ENCODE data around the gene KCND2. TPM values are rescaled to one million over a fixed set of nuclear protein-coding genes. Genes with fewer than 3 reads are reported as not detected.

The KCND2 gene
- total and polyA plus RNA-seq, 2 of the 8 experiments (the other 6 are each of a cell fraction or from before 2014, with no cell fraction given), result 4.6 to 7.7 TPM

DNA sequence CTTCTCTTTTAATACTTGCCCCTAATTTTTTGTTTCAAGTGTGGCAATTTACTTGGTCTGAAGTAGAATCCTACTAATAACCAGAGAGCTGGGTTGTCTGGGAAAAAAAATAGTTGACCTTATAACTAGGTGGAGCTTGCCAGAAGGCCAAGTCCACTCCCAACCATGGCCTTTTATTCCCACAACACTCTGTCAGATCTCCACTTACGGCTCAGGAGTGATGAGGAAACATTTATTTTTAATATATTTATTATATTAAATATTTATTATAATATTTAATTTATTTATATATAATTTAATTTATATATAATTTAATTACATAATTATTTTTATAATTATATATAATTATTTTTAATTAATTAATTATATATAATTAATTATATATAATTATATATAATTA is 526.2 kb downstream of the KCND2 start (continued):
- no peak for TF ChIP-seq JUN (IDR thresholded peaks at IDR 0.05; ENCODE audit: low read depth, low read length)
- TF ChIP-seq SUZ12 (IDR thresholded peaks at IDR 0.05; ENCODE audit: low read length), result no peak
- TF ChIP-seq ASH2L (IDR thresholded peaks at IDR 0.05; ENCODE audit: low read length), result no peak
- TF ChIP-seq, protein P1, sequence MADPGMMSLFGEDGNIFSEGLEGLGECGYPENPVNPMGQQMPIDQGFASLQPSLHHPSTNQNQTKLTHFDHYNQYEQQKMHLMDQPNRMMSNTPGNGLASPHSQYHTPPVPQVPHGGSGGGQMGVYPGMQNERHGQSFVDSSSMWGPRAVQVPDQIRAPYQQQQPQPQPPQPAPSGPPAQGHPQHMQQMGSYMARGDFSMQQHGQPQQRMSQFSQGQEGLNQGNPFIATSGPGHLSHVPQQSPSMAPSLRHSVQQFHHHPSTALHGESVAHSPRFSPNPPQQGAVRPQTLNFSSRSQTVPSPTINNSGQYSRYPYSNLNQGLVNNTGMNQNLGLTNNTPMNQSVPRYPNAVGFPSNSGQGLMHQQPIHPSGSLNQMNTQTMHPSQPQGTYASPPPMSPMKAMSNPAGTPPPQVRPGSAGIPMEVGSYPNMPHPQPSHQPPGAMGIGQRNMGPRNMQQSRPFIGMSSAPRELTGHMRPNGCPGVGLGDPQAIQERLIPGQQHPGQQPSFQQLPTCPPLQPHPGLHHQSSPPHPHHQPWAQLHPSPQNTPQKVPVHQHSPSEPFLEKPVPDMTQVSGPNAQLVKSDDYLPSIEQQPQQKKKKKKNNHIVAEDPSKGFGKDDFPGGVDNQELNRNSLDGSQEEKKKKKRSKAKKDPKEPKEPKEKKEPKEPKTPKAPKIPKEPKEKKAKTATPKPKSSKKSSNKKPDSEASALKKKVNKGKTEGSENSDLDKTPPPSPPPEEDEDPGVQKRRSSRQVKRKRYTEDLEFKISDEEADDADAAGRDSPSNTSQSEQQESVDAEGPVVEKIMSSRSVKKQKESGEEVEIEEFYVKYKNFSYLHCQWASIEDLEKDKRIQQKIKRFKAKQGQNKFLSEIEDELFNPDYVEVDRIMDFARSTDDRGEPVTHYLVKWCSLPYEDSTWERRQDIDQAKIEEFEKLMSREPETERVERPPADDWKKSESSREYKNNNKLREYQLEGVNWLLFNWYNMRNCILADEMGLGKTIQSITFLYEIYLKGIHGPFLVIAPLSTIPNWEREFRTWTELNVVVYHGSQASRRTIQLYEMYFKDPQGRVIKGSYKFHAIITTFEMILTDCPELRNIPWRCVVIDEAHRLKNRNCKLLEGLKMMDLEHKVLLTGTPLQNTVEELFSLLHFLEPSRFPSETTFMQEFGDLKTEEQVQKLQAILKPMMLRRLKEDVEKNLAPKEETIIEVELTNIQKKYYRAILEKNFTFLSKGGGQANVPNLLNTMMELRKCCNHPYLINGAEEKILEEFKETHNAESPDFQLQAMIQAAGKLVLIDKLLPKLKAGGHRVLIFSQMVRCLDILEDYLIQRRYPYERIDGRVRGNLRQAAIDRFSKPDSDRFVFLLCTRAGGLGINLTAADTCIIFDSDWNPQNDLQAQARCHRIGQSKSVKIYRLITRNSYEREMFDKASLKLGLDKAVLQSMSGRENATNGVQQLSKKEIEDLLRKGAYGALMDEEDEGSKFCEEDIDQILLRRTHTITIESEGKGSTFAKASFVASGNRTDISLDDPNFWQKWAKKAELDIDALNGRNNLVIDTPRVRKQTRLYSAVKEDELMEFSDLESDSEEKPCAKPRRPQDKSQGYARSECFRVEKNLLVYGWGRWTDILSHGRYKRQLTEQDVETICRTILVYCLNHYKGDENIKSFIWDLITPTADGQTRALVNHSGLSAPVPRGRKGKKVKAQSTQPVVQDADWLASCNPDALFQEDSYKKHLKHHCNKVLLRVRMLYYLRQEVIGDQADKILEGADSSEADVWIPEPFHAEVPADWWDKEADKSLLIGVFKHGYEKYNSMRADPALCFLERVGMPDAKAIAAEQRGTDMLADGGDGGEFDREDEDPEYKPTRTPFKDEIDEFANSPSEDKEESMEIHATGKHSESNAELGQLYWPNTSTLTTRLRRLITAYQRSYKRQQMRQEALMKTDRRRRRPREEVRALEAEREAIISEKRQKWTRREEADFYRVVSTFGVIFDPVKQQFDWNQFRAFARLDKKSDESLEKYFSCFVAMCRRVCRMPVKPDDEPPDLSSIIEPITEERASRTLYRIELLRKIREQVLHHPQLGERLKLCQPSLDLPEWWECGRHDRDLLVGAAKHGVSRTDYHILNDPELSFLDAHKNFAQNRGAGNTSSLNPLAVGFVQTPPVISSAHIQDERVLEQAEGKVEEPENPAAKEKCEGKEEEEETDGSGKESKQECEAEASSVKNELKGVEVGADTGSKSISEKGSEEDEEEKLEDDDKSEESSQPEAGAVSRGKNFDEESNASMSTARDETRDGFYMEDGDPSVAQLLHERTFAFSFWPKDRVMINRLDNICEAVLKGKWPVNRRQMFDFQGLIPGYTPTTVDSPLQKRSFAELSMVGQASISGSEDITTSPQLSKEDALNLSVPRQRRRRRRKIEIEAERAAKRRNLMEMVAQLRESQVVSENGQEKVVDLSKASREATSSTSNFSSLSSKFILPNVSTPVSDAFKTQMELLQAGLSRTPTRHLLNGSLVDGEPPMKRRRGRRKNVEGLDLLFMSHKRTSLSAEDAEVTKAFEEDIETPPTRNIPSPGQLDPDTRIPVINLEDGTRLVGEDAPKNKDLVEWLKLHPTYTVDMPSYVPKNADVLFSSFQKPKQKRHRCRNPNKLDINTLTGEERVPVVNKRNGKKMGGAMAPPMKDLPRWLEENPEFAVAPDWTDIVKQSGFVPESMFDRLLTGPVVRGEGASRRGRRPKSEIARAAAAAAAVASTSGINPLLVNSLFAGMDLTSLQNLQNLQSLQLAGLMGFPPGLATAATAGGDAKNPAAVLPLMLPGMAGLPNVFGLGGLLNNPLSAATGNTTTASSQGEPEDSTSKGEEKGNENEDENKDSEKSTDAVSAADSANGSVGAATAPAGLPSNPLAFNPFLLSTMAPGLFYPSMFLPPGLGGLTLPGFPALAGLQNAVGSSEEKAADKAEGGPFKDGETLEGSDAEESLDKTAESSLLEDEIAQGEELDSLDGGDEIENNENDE (IDR thresholded peaks at IDR 0.05; ENCODE audit: insufficient replicate concordance, low read length), result no peak
- TF ChIP-seq RBBP5 (IDR thresholded peaks at IDR 0.05; ENCODE audit: borderline replicate concordance, low read depth, low read length), result no peak
- no peak for TF ChIP-seq SRF (IDR thresholded peaks at IDR 0.05; ENCODE audit: low read depth, low read length)
